GM19397 (cell line): ENCODE measurements around the gene NT5DC3.

Experiments
- ATAC-seq: cut with Tn5 transposase; IDR thresholded peaks from one replicate; pipeline ENCODE4 v1.9.1; 2021; ENCODE audit warnings: mild to moderate bottlenecking, moderate library complexity; ENCODE audit not compliant: unreplicated experiment

The NT5DC3 gene

DNA sequence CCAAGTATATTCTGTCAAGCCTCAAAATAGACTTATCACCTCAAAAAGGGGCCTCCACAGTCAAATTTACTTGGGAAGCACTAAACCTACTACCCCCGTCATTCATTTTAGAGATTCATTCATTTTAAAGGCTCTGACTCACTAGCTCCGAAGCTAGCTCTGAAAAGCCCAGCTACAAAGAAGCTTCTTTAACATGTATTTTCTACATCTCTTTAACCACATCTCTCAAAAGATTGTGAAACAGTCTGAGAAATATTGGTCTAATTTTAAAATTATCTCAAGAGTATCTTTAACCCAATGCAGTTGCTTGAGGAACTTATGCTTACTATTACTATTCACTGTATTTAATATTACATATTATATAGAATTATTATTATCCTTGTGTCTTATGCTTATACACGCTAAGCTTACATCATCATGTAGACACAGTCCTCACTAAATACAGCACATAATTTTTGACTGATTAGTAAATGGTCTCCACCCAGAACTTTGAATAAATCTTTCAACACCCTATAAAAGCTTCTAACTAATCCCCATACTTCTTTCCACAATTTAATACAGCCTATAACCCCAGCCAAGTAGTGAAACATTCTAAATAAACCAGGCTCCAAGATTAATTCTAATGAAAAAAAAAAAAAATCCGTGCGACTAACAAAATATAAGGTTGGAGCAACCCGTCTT is 7.8 kb downstream of the NT5DC3 start:
- ATAC-seq, result no peak

- ATAC-seq, result no peak
Observed at GRCh38 chr12:103832048-103832997, 8.7 kb downstream of the NT5DC3 start.

DNA sequence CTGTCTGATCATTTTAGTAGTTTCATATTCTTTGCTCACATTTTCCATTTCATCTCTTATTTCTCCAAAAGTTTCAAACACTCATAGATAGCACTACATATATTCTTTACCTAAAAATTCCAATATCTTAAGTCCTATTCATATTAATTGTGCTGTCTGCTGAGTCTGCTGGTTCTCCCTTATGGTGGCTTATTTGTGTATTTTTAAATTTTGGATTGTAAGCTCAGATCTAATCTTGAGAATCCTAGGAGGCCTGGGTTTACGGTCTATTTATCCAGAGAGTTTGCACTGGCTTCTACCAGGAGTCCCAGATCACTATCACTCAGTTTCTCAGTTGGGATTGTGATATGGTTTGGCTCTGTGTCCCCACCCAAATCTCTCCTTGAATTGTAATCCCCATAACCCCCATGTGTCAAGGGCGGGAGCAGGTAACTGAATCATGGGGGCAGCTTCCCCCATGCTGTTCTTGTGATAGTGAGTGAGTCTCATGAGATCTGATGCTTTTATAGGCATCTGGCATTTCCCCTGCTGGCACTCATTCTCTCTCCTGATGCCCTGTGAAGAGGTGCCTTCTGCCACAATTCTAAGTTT is 10.2 kb downstream of the NT5DC3 start:
- ATAC-seq, result no peak

DNA sequence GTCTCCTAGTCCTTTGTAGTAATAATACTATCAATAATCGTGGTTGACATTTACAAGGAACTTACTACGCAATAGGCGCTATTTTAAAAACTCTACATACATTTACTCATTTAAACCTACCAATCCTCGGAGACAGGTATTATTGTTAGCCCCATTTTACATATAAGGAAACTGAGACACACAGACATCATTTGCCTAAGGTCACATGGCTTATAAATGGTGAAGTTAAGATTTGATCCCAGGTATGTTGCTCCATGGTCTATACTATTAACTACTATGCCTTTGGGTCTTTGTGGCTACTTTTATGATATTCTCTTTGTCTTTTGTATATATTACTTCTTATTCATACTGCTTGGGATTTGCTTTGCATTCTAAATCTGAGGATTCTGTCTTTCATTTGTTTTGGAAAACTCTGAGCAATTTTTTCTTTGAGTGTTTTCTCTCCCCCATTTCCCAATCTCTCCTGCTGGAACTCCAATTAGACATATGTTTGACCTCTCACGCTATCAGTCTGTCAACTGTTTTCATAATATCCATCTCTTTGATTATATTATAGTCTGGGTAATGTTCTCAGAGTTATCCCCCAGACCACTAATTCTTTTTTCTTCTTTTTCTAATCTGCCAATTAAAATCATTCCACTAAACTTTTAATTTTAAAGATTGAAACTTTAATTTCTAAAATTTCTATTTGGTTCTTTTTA is 10.9 kb downstream of the NT5DC3 start:
- no peak for ATAC-seq

DNA sequence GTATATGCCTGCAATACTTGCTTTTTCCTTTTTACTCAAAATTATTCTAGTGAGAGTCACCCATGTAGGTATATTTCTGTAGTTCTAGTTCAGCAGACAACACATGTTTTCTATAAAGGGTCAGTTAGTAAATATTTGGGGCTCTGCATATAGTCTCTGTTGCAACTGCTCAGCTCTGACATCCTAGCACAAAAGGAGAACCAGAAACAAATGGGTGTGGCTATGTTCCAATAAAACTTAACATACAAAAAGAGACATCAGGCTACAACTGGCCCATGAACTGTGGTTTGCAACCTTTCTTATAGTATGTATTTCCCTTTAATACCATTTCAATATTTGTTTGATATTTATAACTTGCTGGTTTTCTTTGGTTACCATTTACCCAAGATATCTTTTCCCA is 11.9 kb downstream of the NT5DC3 start:
- no peak for ATAC-seq

DNA sequence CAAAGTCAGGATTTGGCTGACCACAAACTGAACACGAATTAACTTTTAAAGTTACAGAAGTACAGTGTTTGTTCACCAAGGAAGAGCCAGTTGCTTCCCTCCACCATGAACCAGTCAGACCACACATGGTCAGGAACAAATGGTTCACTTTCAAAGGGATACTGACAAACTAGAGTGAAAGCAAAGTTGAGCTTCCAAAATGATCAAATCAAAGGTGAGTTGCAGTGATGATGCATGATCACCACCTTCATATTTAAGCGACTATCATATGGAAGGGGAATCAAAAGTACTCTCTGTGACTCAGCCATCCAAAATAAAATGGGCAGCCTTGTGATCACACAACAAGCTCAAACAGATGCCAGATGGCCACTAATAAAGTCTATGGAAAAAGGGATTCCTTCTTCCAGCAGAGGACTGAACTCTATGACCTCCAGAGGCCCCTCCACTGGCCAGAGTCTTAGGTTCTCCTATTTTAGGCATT is 13.1 kb downstream of the NT5DC3 start:
- no peak for ATAC-seq

- ATAC-seq, result no peak
Observed at GRCh38 chr12:103824845-103825244, 16.2 kb downstream of the NT5DC3 start.

DNA sequence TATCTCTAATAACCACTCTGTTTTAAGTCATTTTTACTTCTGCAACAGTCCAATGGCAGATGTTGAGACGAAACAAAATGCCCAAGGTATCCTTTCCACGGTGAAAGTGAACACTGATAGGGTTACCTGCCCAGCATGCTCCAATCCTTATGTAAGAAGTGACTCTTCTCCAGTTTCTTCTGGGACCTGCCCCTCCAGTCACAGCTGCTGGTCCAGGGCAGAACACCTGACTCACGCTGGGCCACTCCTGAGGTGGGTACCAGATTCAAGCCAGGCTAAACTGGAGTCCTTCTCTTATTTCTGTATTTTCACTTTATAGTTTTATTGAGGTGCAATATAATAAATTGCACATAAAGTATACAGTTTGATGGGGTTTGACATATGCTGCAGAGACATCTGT is 16.7 kb downstream of the NT5DC3 start:
- ATAC-seq, result no peak

- ATAC-seq, result no peak
Observed at GRCh38 chr12:103823871-103824270, 17.2 kb downstream of the NT5DC3 start.

DNA sequence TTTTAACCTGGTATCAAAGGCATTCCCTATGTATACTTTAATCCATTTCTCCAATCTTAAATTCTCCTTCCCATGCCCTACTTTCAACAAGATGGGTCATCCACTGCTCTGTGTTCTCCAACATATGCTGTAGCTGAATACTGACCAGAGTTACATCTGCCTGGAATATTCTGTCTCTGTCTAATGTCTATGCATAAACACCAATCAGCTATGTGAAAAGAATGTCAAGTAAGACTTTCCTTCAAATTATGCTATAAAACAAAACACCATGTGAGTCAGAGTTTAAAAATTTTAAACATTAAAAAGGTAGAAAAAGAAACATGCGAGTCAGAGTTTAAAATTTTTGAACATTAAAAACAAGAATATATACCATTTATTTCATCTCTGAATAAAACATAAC is 19.3 kb downstream of the NT5DC3 start:
- ATAC-seq, result no peak

GRCh38 chr12:103820881-103821489 is 20.0 kb downstream of the NT5DC3 start:
- no peak for ATAC-seq

DNA sequence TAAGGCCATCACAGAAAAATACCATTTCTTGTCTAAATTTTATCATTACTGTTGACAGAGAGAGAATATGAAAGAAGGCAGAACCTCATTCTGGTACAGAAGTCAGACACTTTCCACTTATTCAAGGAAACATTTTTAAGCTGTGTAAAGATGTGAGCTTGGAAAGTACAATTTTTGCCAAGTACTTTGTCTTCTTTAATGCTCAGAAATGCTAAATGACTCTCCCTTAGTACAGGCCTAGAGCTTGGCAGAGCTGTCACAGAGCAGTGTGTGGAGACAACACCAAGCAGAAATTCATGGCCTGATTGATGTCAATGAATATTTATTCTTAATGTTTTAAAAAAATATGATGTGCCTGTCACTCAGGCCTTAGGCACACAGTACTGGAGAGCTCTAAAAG is 20.7 kb downstream of the NT5DC3 start:
- ATAC-seq, result no peak

GRCh38 chr12:103819892-103820291 is 21.1 kb downstream of the NT5DC3 start:
- ATAC-seq, result no peak

DNA sequence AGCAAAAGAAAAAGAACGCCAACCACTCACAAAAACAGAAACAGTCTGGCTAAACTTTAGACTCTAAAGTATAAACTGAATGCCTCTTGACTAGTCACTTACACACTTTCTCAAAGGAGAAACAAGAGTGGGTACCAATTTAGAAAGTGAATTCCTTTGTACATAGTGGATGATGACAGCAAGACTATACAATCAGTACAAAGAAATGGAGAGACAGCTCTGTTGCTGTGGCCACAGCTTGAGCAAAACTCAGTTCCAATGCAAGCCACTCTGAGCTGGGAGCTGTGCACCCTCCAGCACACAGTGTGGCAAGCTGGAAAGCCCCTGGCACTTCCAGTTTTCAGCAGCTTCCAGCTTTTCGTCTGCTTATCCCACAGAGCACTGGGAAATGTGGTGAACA is 21.7 kb downstream of the NT5DC3 start:
- no peak for ATAC-seq

GRCh38 chr12:103817791-103818190 is 23.2 kb downstream of the NT5DC3 start:
- ATAC-seq, result no peak

DNA sequence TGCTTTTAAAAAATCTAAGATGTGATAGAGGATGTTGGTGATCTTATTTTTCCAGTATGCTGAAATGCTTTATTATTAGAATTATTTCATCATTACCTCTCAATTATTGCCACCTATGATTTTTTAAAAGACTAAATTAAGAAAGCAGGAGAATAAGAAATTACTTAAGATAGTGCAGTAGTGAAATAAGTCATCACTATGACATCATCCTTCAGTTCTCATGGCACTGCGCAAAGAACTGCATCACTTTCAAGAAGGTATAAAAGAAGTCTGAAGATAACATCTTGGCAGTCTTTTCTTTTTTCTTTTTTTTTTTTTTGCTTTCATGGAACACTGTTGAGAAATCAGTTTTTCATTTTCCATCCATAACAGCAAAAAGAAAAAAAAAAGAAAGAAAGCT is 24.4 kb downstream of the NT5DC3 start:
- ATAC-seq, result no peak

- ATAC-seq, result no peak
Observed at GRCh38 chr12:103814436-103814835, 26.6 kb downstream of the NT5DC3 start.

DNA sequence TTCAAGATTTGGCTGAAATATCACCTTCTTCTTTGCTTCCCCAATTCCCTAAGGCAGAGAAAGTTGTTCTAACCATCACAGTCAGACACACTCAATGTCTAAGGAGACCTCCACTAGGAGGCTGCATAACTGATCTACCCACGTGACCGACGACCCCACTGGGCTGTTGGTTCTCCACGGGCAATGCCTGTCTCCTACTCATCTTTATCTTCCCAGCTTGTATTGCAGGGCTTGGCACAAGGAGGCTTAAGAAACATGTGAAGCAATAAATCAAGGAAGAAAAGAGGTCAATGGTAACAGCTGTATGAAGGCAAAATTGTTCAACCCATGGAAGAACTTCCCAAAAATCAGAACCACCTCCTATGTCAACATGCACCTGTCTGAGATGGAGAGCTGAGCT is 27.1 kb downstream of the NT5DC3 start:
- ATAC-seq, result no peak

GRCh38 chr12:103813426-103813825 is 27.6 kb downstream of the NT5DC3 start:
- ATAC-seq, result no peak

GRCh38 chr12:103812789-103813188 is 28.2 kb downstream of the NT5DC3 start:
- no peak for ATAC-seq

GRCh38 chr12:103811791-103812190 is 29.2 kb downstream of the NT5DC3 start:
- ATAC-seq, result no peak
